Activated naive CD4-positive, alpha-beta T cell treated with anti-CD3 and anti-CD28 coated beads for 36 hours (primary cell): Measurements from ENCODE around the gene H6PD. TPM values are rescaled to one million over a fixed set of nuclear protein-coding genes. Genes with fewer than 3 reads are reported as not detected.

Experiments used
- CTCF ChIA-PET: fragments of 350-600 bp; sonication (Branson Sonifier 250); formaldehyde crosslinking; loops from one replicate; lab custom pipeline; 2021; ENCODE audit warnings: antibody characterized with exemption; lab: Charles Lee
- DNase-seq: peaks from one replicate; pipeline ENCODE4 v3.0.0-alpha.2; 2020
- H3K27ac Mint-ChIP-seq: one replicate; pipeline ENCODE4 v1.8.0; 2021; ENCODE audit warnings: mild to moderate bottlenecking, mixed read lengths
- H3K27me3 Mint-ChIP-seq: one replicate; pipeline ENCODE4 v1.8.0; 2021; ENCODE audit warnings: low read depth, mixed read lengths
- H3K36me3 Mint-ChIP-seq: one replicate; pipeline ENCODE4 v1.8.0; 2021; ENCODE audit warnings: low read depth, mixed read lengths
- H3K4me1 Mint-ChIP-seq: one replicate; pipeline ENCODE4 v1.8.0; 2021; ENCODE audit warnings: low read depth, mixed read lengths
- H3K4me3 Mint-ChIP-seq: one replicate; pipeline ENCODE4 v1.8.0; 2021; ENCODE audit warnings: mild to moderate bottlenecking, moderate library complexity, mixed read lengths
- H3K9me3 Mint-ChIP-seq: one replicate; pipeline ENCODE4 v1.8.0; 2021; ENCODE audit warnings: mixed read lengths
- intact Hi-C: fragments of 100-400 bp; cut with micrococcal nuclease; formaldehyde crosslinking; loops from one replicate; pipeline ENCODE4 v1.15.1; 2023
- total RNA-seq, 2 experiments: library from RNA; stranded (reverse); gene quantifications; one replicate each; pipeline ENCODE4 v1.2.3, GENCODE V29; 2021

Gene H6PD
- total RNA-seq, 2 experiments from 2014 or later: 7.8 to 8.3 TPM

DNA sequence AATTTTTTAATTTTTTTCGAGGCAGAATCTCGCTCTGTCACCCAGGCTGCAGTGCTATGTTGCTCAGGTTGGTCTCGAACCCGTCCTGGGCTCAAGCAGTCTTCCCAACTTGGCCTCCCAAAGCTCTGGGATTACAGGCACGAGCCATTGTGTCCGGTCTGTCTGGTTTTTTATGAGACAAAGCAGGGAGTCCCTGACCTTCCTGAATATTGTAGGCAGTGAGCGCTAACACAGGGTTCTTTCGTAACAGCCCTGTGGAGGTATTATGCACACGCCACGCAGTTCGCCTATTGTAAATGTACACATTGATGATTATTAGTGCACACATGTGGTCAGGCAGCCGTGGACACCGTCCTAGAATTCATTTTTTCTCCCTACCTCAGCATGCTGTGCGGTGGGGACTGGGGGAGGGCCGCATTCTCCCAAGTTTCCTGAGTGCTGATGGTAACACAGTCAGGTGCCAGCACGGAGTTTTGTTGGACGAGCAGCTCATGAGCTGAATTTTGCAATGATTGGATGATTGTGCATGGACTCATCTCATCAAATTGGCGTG lies 77.7 kb downstream of the H6PD start:
- intact Hi-C loops: no loop called here
- no peaks in the 10 kb centered on the region for H3K36me3 Mint-ChIP-seq
- DNase-seq: no peak
- no peaks in the 10 kb centered on the region for H3K27me3 Mint-ChIP-seq
- no peak overlapping the region for H3K4me3 Mint-ChIP-seq
- H3K4me1 Mint-ChIP-seq: peaks cover 28% of the 10 kb centered on the region
- H3K27ac Mint-ChIP-seq: no peak overlapping the region
- CTCF ChIA-PET: no interaction called here
- no peaks in the 10 kb centered on the region for H3K9me3 Mint-ChIP-seq

DNA sequence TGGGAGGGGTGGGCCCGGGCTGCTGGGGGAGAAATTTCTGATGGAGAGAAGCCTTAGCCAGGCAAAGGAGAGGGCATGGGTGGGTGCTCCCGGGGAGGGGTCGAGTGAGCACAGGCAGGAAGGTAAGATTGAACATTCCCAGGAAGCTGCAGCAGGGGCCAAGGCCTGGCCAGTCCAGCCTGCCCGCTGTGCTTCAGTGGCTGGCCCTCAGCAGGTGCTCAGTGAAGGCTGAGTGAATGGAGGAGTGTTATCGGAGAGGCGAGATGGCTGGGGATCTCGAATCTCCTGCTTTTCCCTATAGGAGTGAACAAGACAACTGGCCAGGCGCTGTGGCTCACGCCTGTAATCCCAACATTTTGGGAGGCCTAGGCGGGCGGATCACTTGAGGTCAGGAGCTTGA lies 79.0 kb downstream of the H6PD start:
- no peaks in the 10 kb centered on the region for H3K9me3 Mint-ChIP-seq
- H3K4me1 Mint-ChIP-seq: peaks cover 39% of the 10 kb centered on the region
- DNase-seq: no peak
- no peak overlapping the region for H3K27ac Mint-ChIP-seq
- no peaks in the 10 kb centered on the region for H3K36me3 Mint-ChIP-seq
- CTCF ChIA-PET: interaction anchor here (0.8 kb wide), 1 partner anchor 47 kb away, joined by 3 read pairs; no protein-coding TSS in a partner anchor
- H3K4me3 Mint-ChIP-seq: no peak overlapping the region
- H3K27me3 Mint-ChIP-seq: no peaks in the 10 kb centered on the region
- intact Hi-C loops: no loop called here

DNA sequence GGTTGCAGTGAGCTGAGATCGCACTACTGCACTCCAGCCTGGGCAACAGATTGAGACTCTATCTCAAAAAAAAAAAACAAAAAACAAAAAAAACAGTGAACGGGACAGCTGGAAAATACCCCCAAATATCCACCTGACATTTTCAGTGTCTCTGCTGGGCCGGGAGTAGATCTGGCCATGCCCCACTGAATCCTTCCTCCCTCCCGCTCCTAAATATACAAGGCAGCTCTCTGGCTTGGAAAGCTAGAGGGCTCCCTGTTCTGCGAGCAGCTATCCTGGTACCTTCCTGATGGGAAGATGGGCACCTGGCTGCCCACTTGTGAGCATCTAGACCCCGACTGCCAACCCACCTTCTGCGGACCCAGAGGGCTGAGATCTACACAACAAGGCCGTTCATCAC lies 79.5 kb downstream of the H6PD start:
- Mint-ChIP-seq H3K9me3 (no peaks in the 10 kb centered on the region), H3K4me3 (no peak overlapping the region), H3K36me3 (no peaks in the 10 kb centered on the region), H3K4me1 (peaks cover 39% of the 10 kb centered on the region), H3K27ac (no peak overlapping the region), H3K27me3 (no peaks in the 10 kb centered on the region)
- no peak for DNase-seq
- intact Hi-C loops: no loop called here
- CTCF ChIA-PET: interaction anchor here (0.6 to 0.8 kb wide), 2 partner anchors 23 to 47 kb away, joined by 3 read pairs; no protein-coding TSS in a partner anchor

DNA sequence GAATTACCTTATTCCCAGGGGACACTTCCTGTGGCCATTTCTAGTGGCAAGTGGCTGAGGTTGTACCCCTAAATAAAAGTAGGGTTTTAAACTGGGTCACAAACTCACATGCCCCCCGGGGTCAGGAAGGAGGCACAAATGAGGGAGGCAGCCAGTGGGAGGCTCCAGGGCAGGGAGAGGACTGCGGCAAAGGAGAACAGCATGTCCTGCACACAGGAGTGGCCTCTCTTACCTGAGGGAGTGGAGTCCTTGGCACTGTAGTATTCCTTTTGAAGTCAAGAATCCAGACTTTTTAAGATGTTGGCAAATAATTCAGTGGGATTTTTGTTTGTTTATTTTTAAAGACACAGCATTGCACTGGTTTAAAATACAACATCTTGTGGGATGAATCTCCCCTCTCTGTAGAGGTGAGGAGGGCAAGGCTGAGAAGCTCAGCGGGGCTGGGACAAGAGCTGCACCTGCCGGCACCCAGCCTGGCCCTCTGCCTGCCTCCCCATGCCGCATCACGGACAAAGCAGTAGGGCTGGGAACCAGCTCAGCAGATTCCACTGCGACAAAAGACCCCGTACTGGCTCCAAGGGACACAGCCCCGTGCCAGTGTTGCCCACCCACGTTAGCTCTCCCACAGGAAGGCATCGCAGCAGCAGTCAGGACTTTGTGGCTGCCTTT lies 80.3 kb downstream of the H6PD start:
- Mint-ChIP-seq H3K4me3 (no peak overlapping the region), H3K27me3 (no peaks in the 10 kb centered on the region)
- intact Hi-C loops: loop anchor here (1.0 kb wide), 3 partner anchors 21 to 111 kb away; no protein-coding TSS in a partner anchor

DNA sequence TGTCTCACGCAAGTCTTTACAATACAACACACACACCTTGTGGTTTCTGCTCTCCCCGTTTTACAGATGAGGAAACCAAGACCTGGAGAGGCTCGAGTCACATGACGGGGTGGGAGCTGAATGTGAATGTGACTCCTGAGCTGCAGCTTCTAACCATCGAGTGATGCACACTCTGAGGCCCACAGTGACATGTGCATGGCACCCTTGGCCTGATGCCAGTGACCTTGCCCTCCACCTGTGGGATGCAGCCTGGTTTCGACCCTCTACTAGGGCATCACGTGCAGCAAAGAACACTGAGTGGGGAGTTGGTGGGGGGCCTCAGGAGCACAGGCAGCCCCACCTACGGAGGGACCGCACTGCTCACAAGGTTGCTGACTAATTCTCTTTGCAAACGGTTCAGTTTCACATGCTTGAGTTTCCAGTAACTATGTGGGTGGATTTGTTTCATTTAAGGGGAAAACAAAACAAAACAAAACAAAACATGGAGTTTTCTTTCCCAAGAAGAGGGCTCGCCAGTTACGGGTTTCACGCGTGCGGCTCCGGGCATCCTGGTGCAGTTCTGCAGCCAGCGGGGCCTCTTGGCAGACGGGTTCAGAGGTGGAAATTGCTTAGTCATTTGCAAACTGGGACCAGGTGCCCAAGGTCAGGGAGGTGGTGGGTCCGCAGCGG lies 81.0 kb downstream of the H6PD start:
- Mint-ChIP-seq H3K36me3 (no peaks in the 10 kb centered on the region), H3K4me3 (peak overlapping the region; percentile 30), H3K27me3 (no peaks in the 10 kb centered on the region), H3K27ac (peak overlapping the region; percentile 83), H3K9me3 (no peaks in the 10 kb centered on the region), H3K4me1 (peaks cover 39% of the 10 kb centered on the region)
- intact Hi-C loops: loop anchor here (1.0 kb wide), 3 partner anchors 21 to 111 kb away; no protein-coding TSS in a partner anchor
- peak; percentile 79 for DNase-seq
- CTCF ChIA-PET: interaction anchor here (0.5 kb wide), 1 partner anchor 27 kb away, joined by 3 read pairs; no protein-coding TSS in a partner anchor

More for the DNA sequence above, 80.3 kb downstream of the H6PD start:
- Mint-ChIP-seq H3K27ac (peak overlapping the region; percentile 83), H3K9me3 (no peaks in the 10 kb centered on the region), H3K36me3 (no peaks in the 10 kb centered on the region), H3K4me1 (peaks cover 39% of the 10 kb centered on the region)
- CTCF ChIA-PET: interaction anchor here (0.5 to 0.6 kb wide), 2 partner anchors 24 to 26 kb away, joined by 3 read pairs; no protein-coding TSS in a partner anchor
- DNase-seq: no peak

DNA sequence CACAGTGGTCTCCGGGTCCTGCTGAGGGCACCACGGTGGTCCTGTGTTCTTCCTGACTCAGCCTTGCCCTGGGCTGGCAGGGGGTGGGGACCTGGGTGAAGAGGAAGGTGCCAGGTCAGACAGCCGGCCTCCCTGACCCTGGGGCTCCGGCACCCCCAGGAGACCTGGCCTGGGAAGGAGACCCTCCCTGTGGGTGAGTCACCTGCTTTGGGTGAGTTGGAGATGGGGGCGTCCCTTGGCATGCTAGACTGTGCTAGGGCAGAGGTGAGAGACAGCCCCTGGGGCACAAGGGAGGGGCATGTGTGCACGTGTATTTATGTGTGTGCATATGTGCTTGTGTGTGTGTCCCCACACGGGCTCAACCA lies 81.5 kb downstream of the H6PD start:
- H3K27ac Mint-ChIP-seq: peak overlapping the region; percentile 83
- CTCF ChIA-PET: no interaction called here
- H3K36me3 Mint-ChIP-seq: no peaks in the 10 kb centered on the region
- H3K27me3 Mint-ChIP-seq: no peaks in the 10 kb centered on the region
- H3K4me1 Mint-ChIP-seq: peaks cover 39% of the 10 kb centered on the region
- DNase-seq: peak; percentile 55
- H3K4me3 Mint-ChIP-seq: no peak overlapping the region
- intact Hi-C loops: no loop called here
- no peaks in the 10 kb centered on the region for H3K9me3 Mint-ChIP-seq

DNA sequence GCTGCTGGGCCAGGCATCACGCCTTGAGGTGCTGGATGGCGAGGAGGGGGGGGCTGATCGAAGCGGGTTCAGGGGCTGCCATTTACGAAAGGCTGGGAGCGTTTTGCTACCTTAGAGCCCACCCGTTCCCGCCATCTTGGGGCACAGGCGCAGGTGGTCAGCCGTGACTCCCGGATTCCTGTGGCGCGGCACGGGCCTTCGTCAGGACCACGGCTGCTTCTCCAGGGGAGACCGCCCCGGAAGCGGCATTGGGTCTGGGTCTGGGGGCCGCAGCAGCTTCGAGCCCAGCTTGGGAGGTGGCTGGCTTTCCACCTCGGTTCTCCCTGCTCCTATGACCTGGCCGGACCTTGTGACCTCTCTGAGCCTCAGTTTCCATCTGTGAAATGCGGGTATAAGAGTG lies 81.9 kb downstream of the H6PD start:
- Mint-ChIP-seq H3K4me1 (peaks cover 39% of the 10 kb centered on the region), H3K9me3 (no peaks in the 10 kb centered on the region), H3K4me3 (no peak overlapping the region), H3K27me3 (no peaks in the 10 kb centered on the region), H3K36me3 (no peaks in the 10 kb centered on the region), H3K27ac (no peak overlapping the region)
- intact Hi-C loops: no loop called here
- CTCF ChIA-PET: no interaction called here
- DNase-seq: no peak

DNA sequence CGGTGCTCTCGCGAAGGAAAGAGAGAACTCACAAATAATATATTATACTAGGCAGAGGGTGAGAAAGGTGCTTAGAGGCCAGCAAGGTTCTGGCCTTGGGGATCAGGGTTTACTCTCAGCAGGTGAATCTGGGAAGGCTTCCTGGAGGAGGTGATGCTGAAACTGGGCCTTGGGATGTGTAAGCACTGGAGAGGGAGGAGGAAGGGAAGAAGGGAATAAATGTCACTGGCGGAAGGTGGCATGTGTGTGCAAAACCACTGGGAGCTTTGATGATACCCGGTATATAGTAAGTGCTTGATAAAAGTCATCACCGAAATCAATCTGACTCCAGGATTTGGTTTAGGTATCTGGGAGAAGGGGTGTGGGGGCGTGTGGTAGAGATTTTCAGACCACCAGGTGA lies 82.5 kb downstream of the H6PD start:
- peaks cover 39% of the 10 kb centered on the region for H3K4me1 Mint-ChIP-seq
- no peak for DNase-seq
- H3K9me3 Mint-ChIP-seq: no peaks in the 10 kb centered on the region
- intact Hi-C loops: no loop called here
- H3K36me3 Mint-ChIP-seq: no peaks in the 10 kb centered on the region
- H3K27me3 Mint-ChIP-seq: no peaks in the 10 kb centered on the region
- no peak overlapping the region for H3K4me3 Mint-ChIP-seq
- H3K27ac Mint-ChIP-seq: peak overlapping the region; percentile 1
- CTCF ChIA-PET: interaction anchor here (0.9 to 1.2 kb wide), 4 partner anchors 32 to 179 kb away, joined by 3 to 4 read pairs (median 4); no protein-coding TSS in a partner anchor

DNA sequence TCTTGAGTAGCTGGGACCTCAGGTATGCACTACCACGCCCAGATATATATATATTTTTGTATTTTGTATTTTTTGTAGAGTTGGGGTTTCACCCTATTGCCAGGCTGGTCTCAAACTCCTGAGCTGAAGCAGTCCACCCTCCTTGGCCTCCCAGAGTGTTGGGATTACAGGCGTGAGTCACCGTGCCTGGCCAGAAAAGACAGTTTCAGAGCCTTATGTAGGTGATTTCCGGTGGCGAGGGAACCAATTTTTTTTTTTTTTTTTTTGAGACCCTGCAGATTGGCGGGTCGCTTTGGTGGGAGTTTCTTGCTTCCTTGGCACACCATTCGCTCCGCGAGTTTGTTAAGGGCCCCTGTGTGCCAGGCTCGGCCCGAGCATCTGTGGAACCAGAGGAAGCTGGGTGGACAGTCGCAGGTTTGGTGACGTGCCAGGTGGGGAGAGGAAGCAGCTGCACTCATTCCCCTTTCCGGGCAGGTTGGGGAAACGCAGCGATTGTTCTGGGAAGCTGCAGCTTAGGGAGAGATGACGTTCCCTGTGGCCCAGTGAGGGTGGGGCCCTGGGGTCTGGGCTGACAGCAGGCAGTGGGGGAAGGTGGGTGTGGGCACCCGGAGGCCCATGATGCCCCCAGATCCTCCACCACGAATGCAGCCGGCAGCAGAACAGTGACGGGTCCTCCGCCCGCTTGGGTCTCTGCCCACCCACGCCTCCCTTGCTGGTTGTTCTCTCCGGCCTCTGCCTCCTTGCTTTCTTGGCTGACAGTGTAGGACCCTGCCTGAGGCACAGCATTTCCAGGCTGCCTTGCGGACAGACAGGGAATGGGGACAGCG lies 83.2 kb downstream of the H6PD start:
- Mint-ChIP-seq H3K4me1 (peaks cover 39% of the 10 kb centered on the region), H3K9me3 (no peaks in the 10 kb centered on the region), H3K36me3 (no peaks in the 10 kb centered on the region), H3K4me3 (no peak overlapping the region), H3K27me3 (no peaks in the 10 kb centered on the region), H3K27ac (no peak overlapping the region)
- peak; percentile 51 for DNase-seq
- intact Hi-C loops: no loop called here
- CTCF ChIA-PET: interaction anchor here (0.7 to 1.2 kb wide), 6 partner anchors 28 to 201 kb away, joined by 3 to 4 read pairs (median 4); no protein-coding TSS in a partner anchor

DNA sequence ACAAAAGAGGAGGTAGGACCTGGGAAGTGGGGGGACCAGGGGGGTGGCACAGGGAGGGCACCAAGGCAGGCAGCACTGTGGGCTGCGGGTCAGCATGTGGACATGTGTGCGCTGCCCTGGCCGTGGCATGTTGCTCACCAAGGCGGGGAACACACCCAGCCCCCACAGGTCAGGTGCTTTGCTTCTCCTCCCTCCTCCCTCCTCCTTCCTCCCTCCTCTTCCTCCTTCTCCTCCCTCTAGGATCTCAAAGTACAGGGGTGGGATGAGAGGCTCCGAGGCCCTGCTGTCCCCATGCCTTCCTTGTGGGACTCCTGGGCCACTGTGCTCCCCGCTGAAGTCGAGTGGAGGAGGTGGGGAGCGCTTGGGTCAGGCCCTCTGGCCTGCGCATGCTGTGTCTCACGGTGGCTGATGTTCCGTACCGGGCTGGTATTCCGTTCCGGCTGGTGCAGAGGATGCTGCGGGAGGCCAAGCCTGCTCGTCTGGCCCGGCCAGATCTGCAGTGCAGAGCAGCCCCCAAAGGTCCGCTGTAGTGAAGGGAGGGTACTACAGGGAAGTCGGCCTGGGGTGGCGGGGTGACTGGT lies 84.7 kb downstream of the H6PD start:
- Mint-ChIP-seq H3K4me3 (no peak overlapping the region), H3K27me3 (no peaks in the 10 kb centered on the region), H3K4me1 (peaks cover 38% of the 10 kb centered on the region), H3K9me3 (no peaks in the 10 kb centered on the region), H3K36me3 (no peaks in the 10 kb centered on the region), H3K27ac (no peak overlapping the region)
- CTCF ChIA-PET: no interaction called here
- intact Hi-C loops: no loop called here
- DNase-seq: no peak

DNA sequence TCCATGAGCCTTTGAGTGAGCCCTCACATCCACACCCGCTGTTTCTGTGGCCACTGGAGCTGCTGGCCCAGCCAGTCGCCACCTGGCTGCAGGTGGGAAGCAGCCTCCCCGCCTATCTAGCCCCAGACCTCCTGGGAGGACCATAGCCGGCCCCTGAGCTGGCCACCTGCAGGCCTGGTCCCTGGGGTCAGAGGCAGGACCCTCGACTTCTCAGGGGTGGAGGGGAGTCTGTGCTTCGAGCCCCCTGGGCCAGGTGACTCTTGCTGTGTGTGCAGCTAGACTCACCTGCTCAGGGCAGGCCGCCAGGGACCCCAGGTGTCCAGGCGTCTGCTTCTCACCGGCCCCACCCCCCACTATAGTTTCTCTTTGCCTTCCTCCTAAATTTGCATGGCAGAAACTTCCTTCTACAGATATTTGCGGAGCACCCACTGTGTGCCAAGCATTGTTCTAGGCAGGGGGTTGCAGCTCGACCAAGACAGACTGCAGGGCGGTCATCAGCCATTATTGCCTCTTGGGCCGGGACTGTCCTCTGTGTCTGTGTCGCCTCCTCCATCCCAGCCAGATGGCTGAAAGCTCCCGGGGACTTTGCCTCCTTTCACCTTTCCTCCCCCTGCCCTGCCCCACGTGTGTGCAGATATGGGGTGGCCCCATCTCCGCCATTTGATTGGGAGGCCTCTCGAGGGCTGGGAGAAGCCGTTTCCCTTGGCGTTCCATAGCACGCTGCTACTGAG lies 85.4 kb downstream of the H6PD start:
- H3K9me3 Mint-ChIP-seq: no peaks in the 10 kb centered on the region
- no peaks in the 10 kb centered on the region for H3K27me3 Mint-ChIP-seq
- no peak for DNase-seq
- CTCF ChIA-PET: no interaction called here
- intact Hi-C loops: no loop called here
- peaks cover 31% of the 10 kb centered on the region for H3K4me1 Mint-ChIP-seq
- H3K27ac Mint-ChIP-seq: no peak overlapping the region
- no peaks in the 10 kb centered on the region for H3K36me3 Mint-ChIP-seq
- H3K4me3 Mint-ChIP-seq: no peak overlapping the region
